NCI-H146 treated with DMSO at 0.1 percent for 48 hours (cell line): ENCODE data around the gene OLIG1.

Experiments used
- DNase-seq: peaks from one replicate; lab custom pipeline; 2025; ENCODE audit not compliant: unreplicated experiment; lab: John Stamatoyannopoulos, UW

Gene OLIG1

DNA sequence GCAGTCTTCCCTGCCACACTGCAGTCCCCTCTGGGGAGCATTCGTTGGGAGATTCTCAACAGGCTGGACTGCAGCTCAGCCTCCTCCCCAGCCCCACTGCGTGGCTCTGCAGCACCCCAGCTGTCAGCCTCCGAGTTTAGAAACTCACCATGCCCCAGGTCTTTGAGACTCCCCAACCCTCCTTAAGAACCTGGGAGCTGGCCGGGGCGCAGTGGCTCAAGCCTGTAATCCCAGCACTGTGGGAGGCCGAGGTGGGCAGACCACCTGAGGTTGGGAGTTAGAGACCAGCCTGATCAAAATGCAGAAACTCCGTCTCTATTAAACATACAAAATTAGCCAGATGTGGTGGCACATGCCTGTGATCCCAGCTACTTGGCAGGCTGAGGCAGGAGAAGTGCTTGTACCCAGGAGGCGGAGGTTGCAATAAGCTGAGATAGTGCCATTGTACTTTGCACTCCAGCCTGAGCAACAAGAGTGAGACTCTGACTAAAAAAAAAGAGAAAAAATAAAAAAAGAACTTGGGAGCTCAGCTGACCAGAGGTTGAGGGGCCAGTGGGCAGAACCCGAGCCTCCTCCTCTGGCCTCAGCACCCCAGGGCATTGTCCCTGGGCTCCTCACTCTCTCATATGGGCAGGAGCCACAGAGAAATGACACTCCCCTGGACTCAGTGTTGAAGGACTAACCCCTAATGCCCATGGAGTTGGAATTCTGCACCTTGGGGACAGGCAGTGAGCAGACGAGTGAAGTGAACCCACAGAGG is 38.6 kb upstream of the OLIG1 start:
- no peak for DNase-seq

DNA sequence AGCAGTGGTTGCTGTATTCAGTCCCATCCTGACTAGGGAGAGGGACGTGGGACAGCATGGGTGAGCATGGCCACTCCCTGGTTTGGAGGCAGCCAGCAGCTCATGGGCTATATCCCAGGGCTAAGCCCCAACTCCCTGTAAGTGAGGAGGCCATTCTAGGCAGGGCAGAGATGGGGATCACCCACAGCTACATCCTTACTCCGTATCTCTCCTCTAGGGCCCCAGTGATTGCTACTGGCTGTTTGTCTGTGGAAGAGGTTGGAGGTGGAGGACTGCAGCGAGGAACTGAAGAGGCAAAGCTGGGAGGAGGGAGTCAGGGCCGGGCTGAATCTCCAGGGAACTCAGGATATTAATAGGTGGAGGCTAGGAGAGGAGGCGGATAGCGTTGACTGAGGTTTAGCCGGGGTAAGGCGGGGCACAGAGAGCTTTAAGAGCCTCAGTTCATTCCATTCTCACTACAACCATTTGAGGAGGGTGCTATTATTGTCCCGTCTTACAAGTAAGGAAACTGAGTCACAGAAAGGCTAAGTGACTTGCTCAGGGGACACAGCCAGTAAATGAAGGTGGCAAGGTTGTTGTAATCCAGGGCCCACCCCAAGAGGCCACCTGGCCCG is 37.4 kb upstream of the OLIG1 start:
- no peak for DNase-seq

DNA sequence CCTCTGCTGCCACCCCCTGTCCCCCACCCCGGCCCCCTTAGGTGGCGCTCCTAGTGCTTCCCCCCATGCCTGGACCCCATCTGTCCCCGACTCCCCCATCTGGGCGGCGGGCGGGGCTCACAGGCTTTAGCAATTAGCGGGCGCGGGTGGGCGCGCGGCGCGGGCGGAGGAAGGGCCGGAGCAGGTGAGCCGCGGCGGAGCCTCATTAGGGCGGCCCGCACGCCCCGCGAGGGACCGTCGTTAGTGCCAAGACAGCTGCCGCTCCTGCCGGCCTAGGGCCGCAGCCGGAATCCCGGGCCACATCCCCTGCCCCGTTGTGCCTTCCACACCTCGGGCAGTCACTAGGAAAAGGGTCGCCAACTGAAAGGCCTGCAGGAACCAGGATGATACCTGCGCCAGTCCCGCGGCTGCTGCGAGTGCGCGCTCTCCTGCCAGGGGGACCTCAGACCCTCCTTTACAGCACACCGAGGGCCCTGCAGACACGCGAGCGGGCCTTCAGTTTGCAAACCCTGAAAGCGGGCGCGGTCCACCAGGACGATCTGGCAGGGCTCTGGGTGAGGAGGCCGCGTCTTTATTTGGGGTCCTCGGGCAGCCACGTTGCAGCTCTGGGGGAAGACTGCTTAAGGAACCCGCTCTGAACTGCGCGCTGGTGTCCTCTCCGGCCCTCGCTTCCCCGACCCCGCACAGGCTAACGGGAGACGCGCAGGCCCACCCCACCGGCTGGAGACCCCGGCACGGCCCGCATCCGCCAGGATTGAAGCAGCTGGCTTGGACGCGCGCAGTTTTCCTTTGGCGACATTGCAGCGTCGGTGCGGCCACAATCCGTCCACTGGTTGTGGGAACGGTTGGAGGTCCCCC is 36.6 kb upstream of the OLIG1 start:
- DNase-seq = no peak

DNA sequence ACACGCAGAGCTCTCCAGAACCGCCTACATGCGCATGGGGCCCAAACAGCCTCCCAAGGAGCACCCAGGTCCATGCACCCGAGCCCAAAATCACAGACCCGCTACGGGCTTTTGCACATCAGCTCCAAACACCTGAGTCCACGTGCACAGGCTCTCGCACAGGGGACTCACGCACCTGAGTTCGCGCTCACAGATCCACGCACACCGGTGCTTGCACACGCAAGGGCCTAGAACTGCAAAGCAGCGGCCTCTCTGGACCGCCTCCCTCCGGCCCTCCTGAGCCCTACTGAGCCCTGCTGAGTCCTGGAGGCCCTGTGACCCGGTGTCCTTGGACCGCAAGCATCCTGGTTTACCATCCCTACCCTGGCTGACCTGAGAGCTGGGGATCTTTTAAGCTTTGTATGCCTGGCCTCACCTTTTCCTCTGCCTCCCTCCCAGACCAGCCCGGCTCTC is 36.0 kb upstream of the OLIG1 start:
- no peak for DNase-seq

DNA sequence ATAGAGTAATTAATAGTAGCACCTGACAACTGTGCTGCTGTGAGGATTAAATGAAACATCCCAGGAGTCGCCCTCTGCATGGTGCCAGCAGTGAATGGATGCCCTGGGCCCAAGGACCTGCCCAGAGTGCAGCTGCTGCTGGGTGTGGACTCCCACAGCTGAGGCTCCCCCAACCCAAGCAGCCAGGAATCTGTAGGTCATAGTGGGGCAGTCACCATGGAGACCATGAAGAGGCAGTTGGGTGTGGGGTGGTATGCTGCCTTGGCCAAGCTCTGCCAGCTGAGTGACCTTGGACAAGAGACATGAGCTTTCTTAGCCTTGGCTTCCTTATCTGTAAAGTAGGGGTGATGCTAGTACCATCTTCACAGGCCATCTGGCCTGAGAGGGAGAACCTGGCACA is 34.8 kb upstream of the OLIG1 start:
- DNase-seq = no peak

DNA sequence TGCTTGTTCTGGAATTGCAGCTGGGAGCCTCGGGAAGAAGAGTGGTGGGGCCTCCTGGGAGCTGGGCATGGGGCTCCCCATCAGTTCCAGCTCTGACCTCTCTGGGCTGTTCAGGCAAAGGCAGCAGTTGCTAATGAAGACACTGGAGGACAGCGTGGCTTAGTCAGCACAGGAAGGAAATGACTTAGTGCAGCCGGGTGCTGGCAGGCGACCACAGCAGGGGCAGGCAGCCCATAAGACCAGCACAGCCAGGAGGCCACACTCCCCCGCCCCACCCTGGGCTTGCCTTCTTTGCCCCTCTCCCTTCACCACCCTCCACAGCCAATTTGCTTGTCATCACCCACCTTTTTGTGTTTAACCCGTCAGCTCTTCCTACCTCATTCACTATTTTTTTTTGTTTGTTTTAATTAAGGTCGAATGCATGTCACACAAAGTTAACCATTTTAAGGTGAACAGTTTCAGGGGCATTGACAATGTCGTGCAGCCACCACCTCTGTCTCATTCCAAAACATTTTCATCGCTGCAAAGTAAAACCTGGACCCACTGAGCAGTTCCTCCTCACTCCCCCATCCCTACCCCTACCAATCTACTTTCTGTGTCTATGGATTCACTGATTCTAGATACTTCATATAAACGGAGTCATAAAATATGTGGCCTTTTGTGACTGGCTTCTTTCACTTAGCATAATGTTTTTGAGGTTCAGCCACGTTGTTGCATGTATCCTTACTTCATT is 33.3 kb upstream of the OLIG1 start:
- no peak for DNase-seq

DNA sequence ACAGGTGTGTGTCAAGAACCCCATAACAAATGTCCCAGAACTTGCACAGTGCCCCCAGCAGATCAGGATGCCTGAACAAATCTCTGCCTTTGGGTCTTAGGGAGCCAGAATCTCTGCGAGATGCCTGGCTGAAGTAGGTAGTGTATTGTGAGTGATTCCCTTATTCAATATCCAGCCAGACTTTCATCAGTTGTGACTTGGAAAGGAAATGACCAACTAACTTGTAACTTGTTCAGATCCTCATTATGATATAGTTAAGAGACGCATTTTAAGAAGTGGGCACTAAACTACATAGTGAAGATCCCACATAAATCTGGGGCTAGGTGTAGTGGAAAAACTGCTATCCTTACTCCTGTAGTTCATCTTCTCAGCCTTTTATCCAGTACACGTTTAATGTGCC is 32.4 kb upstream of the OLIG1 start:
- no peak for DNase-seq

DNA sequence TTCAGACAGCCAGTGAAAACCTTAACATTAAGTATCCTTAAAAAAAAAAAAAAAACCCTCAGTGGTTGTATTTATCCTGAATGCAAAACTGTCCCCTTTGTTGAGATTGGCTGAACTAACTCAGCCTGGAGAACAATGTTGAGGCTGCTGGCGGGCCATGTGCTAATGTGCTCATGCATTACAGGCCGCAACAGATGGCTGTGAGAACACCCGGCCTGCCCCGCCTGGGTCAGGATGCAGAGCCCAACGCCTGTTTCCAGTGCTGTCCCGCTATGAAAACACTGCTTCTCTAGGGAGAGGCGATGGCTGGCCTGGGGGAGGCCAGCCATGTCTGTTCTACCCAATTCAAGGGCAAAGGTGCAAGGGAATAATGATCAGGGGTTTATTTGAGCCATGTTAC is 30.4 kb upstream of the OLIG1 start:
- no peak for DNase-seq

DNA sequence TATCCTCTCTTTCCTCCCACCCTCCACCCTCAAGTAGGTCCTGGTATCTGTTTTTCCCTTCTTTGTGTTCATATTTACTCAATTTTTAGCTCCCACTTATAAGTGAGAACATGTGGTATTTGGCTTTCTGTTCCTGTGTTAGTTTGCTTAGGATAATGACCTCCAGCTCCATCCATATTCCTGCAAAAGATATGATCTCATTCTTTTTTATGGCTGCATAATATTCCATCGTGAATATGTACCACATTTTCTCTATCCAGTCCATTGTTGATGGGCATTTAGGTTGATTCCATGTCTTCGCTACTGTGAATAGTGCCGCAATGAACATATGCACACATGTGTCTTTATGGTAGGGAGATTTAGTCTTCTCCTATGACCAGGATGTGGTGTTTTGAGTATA is 29.7 kb upstream of the OLIG1 start:
- no peak for DNase-seq

DNA sequence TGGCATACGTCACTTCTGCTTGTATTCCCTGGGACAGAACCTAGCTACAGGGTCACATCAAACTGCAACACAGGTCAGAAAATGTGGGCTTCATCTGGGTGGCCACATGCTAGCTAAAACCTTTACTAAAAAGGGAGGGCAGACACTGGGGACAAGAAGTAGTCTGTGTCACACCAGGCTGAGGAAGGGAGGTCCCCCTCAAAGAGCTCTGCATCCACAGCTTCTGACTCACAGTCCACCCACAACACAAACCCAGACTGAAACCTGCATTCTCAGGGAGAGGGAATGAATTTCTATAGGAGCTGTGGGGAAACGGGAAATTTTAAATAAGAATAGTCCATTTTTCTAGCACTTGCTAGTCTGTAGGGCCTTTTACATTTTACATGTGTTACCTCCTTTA is 28.0 kb upstream of the OLIG1 start:
- no peak for DNase-seq

DNA sequence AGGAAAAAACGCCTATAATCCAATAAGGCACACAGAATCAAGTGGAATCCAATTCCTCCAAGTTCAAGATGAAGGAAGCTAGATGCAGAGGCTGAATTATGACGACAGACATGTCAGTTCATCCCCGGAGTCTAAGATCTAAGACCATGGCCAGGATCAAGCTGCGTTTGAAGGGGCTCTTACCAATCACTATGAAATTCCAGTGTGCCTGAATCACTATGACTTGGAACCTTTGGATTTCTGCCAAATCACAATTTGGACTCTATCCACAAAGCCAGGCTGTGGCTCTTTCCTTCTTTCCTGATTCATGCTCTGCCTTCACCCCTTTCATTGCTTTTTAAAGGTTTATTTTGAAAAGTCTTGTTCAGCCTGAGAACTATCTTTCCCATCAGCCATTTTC is 27.1 kb upstream of the OLIG1 start:
- DNase-seq = no peak

DNA sequence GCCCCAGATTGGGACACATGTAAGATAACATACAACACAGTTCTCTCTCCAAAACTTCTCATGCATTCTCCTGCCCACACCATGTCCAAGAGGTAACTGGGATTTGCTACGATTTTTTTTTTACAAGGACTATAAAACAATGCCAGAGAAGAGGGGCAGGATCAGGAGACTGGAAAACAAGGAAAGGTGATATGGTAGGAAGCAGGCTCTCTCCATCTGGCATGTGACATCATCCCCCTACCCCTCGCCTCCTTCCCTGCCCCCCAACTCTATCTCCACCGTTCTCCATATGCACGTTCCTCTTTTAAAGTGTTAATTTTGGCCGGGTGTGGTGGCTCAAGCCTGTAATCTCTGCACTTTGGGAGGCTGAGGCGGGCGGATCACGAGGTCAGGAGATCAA is 23.5 kb upstream of the OLIG1 start:
- DNase-seq = no peak

DNA sequence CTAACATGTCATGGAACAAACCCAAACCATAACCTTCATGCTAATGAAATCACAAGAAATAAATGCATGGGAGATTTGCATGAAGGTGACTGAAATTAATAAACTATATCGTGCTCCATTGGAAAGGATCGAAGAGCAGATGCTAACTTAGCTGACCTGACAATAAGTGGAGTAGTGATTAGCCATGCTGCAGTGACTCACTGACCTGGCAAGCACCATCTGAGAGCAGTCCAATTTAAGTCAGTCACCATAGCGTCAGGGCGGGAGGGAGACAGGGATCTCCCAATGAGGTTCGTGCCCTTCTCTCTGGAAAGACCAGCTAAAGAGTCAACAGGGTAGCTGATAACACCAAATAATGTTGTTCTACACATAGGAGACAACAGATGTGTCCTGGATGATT is 22.7 kb upstream of the OLIG1 start:
- DNase-seq = no peak

DNA sequence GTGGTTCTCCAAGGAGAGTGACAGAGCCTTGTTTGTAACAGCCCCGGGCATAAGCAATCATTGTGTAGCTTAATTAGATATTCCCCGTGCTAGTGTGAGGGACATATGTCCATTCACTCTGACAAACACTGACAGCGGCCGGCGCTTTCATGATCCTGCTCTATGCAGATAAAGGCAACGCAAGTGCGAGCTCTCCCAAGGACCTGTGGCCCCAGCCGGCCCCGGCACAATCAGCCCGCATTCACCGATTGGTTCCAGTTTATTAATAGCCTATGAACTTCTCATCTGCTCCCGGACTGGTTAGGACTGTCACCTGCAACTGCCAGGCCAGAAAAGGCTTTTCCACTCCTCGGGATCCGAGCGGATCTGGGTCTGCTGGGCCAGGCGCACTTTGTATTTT is 18.0 kb upstream of the OLIG1 start:
- no peak for DNase-seq

DNA sequence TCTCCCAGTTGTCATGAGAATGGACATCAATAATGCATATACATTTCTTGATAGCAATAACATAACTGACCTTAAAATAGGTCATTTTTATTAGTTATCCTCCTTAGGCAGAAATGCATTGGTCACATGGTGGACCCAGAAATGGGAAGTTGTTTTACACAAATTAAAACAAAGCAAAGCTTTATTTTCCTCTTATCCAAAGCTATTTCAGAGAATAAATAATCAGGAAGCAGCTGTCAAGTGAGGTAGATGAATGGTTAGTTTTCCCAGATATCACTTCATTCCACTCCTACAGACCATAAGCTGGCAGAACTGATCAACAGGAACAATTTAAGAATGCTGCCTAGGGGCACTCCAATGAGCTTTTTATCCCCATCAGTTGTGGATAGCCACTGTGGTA is 16.0 kb upstream of the OLIG1 start:
- no peak for DNase-seq

DNA sequence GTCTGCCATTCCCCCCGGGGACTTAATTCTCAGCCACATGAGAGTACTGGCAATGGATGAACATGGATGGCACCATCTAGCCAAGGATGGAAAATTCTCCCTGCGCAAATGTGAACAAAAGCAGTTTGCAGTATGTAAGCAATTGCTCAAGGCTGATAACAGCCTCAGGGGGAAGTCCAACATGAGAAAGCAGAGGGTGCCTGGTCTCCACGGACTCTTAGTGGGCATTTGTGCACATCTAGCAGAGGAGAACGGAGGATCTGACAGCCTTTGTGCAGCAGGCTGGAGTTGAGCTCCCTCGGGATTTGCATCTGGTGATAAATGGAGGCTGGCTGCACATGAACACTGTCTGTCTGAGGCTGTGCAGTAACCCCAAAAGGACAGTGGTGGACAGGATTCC is 13.9 kb upstream of the OLIG1 start:
- no peak for DNase-seq

DNA sequence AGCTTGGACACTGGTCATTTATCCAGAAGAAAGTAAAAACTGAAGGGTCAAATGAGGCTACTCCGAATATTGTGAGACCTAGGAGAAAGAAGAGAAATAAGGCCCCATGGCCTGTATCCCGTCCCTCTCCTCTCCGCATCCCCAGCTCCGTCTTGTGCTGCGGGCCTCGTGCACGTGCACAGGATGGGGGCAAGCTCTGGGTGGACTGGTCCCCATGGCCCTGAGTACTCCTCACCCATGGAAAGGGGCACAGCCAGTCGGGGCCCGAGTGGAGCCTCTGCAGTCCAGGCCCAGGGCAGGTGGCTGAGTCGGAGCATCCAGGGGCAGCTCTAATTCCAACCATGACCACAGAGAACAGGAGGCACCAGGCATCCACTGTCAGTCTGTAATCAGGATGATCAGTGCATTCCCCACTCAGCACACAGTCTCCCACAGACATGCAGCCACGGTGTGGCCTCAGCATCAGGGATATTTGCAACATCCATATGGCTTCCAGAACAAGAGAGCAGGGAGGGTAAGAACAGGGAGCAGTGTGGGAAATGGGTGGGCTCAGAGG is 12.5 kb upstream of the OLIG1 start:
- no peak for DNase-seq

DNA sequence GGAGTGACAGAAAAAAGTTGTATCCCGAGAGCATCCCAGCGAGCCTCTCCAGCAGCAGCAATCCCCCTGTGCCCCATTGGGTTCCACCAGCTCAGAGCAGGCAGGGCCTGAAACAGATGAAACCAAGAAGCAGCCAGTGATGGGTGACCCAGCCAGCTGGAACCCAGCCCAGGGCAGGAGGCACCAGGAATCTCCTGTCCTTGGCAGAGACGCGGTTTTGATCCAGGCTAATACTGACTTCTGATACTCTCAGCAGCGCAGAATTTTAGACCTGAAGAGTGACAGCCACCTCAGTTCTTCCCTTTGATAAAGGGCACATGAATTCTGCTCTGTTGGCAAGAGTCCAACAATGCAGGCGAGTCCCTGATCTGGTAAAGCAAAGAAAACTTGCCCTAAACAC is 11.4 kb upstream of the OLIG1 start:
- no peak for DNase-seq

DNA sequence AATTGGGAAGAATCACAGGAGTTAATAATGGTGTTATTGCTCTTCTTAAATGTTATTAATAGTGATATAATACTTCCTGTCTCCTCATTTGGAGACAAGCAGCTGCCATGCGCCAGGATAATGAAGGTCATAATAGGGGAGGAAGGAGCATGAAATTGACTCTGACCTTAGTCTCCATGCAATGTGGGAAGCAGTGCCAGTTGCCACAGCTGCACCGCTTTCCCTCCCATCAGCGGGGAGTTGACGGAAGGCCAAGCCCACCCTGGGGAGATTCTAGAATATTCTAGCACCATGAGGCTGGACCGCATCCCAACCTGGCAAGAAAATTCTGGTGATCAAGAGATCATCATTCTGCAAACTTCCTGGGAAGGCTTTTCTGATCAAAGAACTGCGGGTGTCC is 11.0 kb upstream of the OLIG1 start:
- DNase-seq = no peak

DNA sequence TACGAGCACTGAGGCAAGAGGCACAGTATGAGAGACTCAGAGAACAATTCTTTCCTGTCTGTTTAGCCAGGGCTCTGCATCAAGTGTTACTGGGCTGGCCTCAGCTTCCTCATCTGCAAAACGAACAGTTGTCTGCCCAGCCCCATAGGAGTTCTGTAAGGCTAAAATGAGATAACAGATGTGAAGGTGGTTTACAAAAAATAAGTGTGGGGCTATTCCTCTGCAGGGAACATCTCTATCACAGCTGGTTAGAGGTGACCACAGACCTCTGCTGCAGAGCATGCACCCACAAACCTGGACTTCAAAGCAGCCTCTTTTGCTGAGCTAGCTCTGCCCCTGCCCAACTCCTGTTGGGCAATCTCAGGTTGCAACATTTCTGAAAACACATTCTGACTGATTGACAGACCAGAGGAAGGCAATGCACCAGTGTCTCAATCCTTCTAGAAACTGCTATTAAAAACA is 10.5 kb upstream of the OLIG1 start:
- DNase-seq = no peak

DNA sequence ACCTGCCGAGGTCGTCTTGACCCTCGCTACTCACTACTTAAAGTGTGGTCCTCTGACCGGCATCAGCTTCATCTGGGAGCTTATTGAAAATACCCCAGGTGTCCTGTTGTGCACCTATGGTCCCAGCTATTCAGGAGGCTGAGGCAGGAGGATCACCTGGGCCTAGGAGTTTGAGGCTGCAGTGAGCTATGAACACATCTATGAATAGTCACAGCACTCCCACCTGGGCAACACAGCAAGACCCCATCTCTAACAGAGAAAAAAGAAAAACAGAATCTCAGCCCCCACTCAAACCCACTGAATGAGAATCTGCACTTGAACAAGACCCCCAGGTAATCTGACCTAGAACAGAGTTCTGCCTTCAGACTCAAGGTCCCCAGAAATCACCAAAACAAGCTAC is 8.7 kb upstream of the OLIG1 start:
- no peak for DNase-seq
